Ovary (tissue), 9 donors: Measurements from ENCODE around the gene VEGFB. TPM values are rescaled to one million over a fixed set of nuclear protein-coding genes. Genes with fewer than 3 reads are reported as not detected.

ENCODE experiments used
- DNase-seq, 5 donors: peaks; one replicate each; pipeline ENCODE4 v3.0.0-alpha.2; 2019 to 2020
- H3K27ac ChIP-seq, 2 donors: fragments of 200-600 bp; one replicate each; pipeline versions ENCODE4 v1.5.1 to v1.8.0; 2019 to 2022
- H3K27me3 ChIP-seq: fragments of 200-600 bp; one replicate; pipeline ENCODE4 v1.8.0; 2022
- H3K36me3 ChIP-seq: fragments of 200-600 bp; sonication (generic); one replicate; pipeline ENCODE4 v1.5.1; 2019
- H3K4me1 ChIP-seq: one replicate; pipeline ENCODE4 v1.8.1; 2013; ENCODE audit warnings: mild to moderate bottlenecking, moderate library complexity; ENCODE audit not compliant: insufficient read depth
- H3K4me3 ChIP-seq: fragments of 200-600 bp; sonication (generic); one replicate; pipeline ENCODE4 v1.5.1; 2017
- H3K9me3 ChIP-seq, 2 donors: fragments of 200-600 bp in 1 of 2; sonication (generic) in 1 of 2; one replicate each; pipeline versions ENCODE4 v1.5.1 to v1.8.1; 2013 to 2019; ENCODE audit warnings: mild to moderate bottlenecking in 1 of 2, moderate library complexity in 1 of 2
- EP300 ChIP-seq: sonication (generic); formaldehyde crosslinking; IDR thresholded peaks from one replicate; pipeline ENCODE4 v1.6.1; 2017; ENCODE audit warnings: antibody characterized with exemption
- POLR2A ChIP-seq: fragments of 450-650 bp; IDR thresholded peaks from one replicate; pipeline ENCODE4 v1.6.1; 2017; ENCODE audit warnings: antibody characterized with exemption, mild to moderate bottlenecking, moderate library complexity
- WGBS, 3 donors: extraction: QIAGEN DNeasy Blood & Tissue Kit in 1 of 3; methylation state at CpG; one replicate each; pipeline versions ENCODE4 v1.1.5 to v1.1.7; 2013 to 2017; 5-methylcytosine and 5-hydroxymethylcytosine counted together
- intact Hi-C, 4 donors: fragments of 100-400 bp; cut with DNase I; formaldehyde crosslinking; loops; one replicate each; pipeline versions ENCODE4 v1.11.0 to v1.15.1; 2022 to 2023
- polyA plus RNA-seq, 2 donors: library from polyadenylated mRNA; stranded (reverse); fragments of 200-250 nt in 1 of 2; fragments of 350-450 nt in 1 of 2; fragmentation: Illumina TruSeq in 1 of 2; extraction: RNeasy Lipid Tissue Mini Kit (QIAGEN cat#74804) in 1 of 2; gene quantifications; one replicate each; pipeline ENCODE4 v1.2.3, GENCODE V29; 2013 to 2014
- total RNA-seq, 7 donors: library from RNA; depleted of rRNA in 2 of 7; stranded (reverse); fragments of >200 nt in 2 of 7; fragmentation: NEBNext Ultra II Directional in 3 of 7; extraction: Animal tissue kit (Norgen Biotek cat#: 25700) in 3 of 7; gene quantifications; one replicate each; pipeline versions ENCODE4 v1.1.0 to v1.2.4, GENCODE V29; 2016 to 2023
- TF ChIP-seq, protein P1 (sequence below), 3 donors: fragments of 450-650 bp in 2 of 3; fragments of 200-600 bp in 1 of 3; IDR thresholded peaks; one replicate each; pipeline versions ENCODE4 v1.5.1 to v1.8.0; 2016 to 2022; ENCODE audit warnings: antibody characterized with exemption in 3 of 3, mild to moderate bottlenecking in 1 of 3
- donor health status: DM: no; HTN: no; CAD: no; lungs with moderate emphysema.
- donor health status: DM: no; HTN: no; CAD: no.
- donor health status: Bipolar disorder and iron deficiency.
- donor health status: DM: yes; HTN: yes; CAD: no.
- donor health status: DM: no; HTN: no; CAD: no.
- donor health status: DM: yes; HTN: yes; CAD: no.

Gene VEGFB
- total and polyA plus RNA-seq, 9 donors, result 27.4 to 164 (median 124) TPM

DNA sequence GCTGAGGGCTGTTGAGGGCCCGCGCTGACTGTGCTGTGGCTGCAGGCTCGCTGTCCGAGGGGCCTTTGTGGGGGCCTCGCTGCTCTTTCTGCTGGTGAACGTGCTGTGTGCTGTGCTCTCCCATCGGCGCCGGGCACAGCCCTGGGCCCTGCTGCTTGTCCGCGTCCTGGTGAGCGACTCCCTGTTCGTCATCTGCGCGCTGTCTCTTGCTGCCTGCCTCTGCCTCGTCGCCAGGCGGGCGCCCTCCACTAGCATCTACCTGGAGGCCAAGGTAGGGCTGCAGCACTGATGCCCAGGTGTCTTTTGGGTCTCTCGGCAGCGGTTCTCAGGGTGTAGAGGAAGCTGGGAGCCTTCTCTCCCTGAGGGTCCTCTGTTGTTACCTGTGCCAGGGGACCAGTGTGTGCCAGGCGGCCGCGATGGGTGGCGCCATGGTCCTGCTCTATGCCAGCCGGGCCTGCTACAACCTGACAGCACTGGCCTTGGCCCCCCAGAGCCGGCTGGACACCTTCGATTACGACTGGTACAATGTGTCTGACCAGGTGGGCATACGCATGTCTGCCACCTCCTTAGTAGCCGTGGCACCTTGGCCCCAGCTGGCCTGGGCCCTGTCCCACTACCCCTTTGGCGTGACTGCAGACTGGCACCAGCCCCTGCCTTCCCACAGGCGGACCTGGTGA lies 53.4 kb downstream of the VEGFB start:
- Histone ChIP-seq H3K27me3 (no peaks in the 10 kb centered on the region), H3K4me1 (peaks cover 15% of the 10 kb centered on the region), H3K36me3 (no peaks in the 10 kb centered on the region), H3K9me3 (no peaks in the 10 kb centered on the region), H3K4me3 (no peak overlapping the region), H3K27ac (no peak overlapping the region)
- 91 to 94% (median 92%) methylated on average over 31 to 33 of the region's 33 CpGs for WGBS, 3 donors
- intact Hi-C loops, result loop anchor here in 1 of 4 donors (10.0 kb wide), 1 partner anchor 1777 kb away; no protein-coding TSS in a partner anchor
- peak in 1 of 5 donors; percentile 22 for DNase-seq
- TF ChIP-seq EP300, result no peak
- no peak for TF ChIP-seq POLR2A
- TF ChIP-seq, protein P1, sequence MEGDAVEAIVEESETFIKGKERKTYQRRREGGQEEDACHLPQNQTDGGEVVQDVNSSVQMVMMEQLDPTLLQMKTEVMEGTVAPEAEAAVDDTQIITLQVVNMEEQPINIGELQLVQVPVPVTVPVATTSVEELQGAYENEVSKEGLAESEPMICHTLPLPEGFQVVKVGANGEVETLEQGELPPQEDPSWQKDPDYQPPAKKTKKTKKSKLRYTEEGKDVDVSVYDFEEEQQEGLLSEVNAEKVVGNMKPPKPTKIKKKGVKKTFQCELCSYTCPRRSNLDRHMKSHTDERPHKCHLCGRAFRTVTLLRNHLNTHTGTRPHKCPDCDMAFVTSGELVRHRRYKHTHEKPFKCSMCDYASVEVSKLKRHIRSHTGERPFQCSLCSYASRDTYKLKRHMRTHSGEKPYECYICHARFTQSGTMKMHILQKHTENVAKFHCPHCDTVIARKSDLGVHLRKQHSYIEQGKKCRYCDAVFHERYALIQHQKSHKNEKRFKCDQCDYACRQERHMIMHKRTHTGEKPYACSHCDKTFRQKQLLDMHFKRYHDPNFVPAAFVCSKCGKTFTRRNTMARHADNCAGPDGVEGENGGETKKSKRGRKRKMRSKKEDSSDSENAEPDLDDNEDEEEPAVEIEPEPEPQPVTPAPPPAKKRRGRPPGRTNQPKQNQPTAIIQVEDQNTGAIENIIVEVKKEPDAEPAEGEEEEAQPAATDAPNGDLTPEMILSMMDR (IDR thresholded peaks at IDR 0.05), result no peak

DNA sequence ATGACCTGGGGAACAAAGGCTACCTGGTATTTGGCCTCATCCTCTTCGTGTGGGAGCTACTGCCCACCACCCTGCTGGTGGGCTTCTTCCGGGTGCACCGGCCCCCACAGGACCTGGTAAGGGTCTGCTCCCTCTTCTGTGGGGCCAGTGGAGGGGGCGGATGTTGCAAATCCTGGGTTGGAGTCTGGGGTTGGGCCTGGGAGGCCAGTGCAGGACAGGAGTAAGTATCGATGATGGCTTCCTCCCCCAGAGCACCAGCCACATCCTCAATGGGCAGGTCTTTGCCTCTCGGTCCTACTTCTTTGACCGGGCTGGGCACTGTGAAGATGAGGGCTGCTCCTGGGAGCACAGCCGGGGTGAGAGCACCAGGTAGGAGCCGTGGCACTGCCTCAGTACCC lies 54.0 kb downstream of the VEGFB start:
- intact Hi-C loops, result loop anchor here in 1 of 4 donors (10.0 kb wide), 1 partner anchor 1776 kb away; no protein-coding TSS in a partner anchor
- TF ChIP-seq EP300, result no peak
- TF ChIP-seq, protein P1 (IDR thresholded peaks at IDR 0.05), result no peak
- TF ChIP-seq POLR2A, result no peak
- Histone ChIP-seq H3K4me1 (peaks cover 14% of the 10 kb centered on the region), H3K36me3 (no peaks in the 10 kb centered on the region), H3K27ac (no peak overlapping the region), H3K9me3 (no peaks in the 10 kb centered on the region), H3K4me3 (no peak overlapping the region), H3K27me3 (no peaks in the 10 kb centered on the region)
- 84 to 90% (median 87%) methylated on average over 9 of the region's 9 CpGs for WGBS, 3 donors
- DNase-seq, result peak in 1 of 5 donors; percentile 17

Other genes starting within 250 kb of the VEGFB start
- gene OTUB1, start 248.1 kb upstream of the VEGFB start, total RNA-seq, result 10 to 100 TPM; 49.4 to 66.7 (median 50.7) TPM
- 10 to 100 TPM; 34.7 to 55.1 TPM for gene OTUB1, start 248.1 kb upstream of the VEGFB start, polyA plus RNA-seq
- gene FLRT1, start 198.7 kb upstream of the VEGFB start, total RNA-seq, result 1 to 10 TPM in 1 of 7 donors, under 1 TPM in 6; 0.23 to 1.2 (median 0.45) TPM
- under 1 TPM; 0.13 to 0.17 TPM for gene FLRT1, start 198.7 kb upstream of the VEGFB start, polyA plus RNA-seq
- 10 to 100 TPM; 24.9 to 50.2 (median 34.2) TPM for gene MACROD1, start 68.5 kb upstream of the VEGFB start, total RNA-seq
- gene MACROD1, start 68.5 kb upstream of the VEGFB start, polyA plus RNA-seq, result 10 to 100 TPM; 21.1 to 24.1 TPM
- gene STIP1, start 48.4 kb upstream of the VEGFB start, total RNA-seq, result 100 to 1,000 TPM in 4 of 7 donors, 10 to 100 TPM in 3; 56.8 to 178 (median 111) TPM
- 100 to 1,000 TPM in 1 of 2 donors, 10 to 100 TPM in 1; 48.4 to 238 TPM for gene STIP1, start 48.4 kb upstream of the VEGFB start, polyA plus RNA-seq
- 10 to 100 TPM in 2 of 7 donors, 1 to 10 TPM in 5; 3.7 to 19.7 (median 7.5) TPM for gene FERMT3, start 27.9 kb upstream of the VEGFB start, total RNA-seq
- gene FERMT3, start 27.9 kb upstream of the VEGFB start, polyA plus RNA-seq, result 1 to 10 TPM; 2.2 to 6.4 TPM
- 10 to 100 TPM; 23.4 to 41.4 (median 32.6) TPM for gene TRPT1, start 8.4 kb upstream of the VEGFB start, total RNA-seq
- 10 to 100 TPM; 16.6 to 37.4 TPM for gene TRPT1, start 8.4 kb upstream of the VEGFB start, polyA plus RNA-seq
- 10 to 100 TPM; 31.8 to 52.7 (median 42.2) TPM for gene NUDT22, start 8.3 kb upstream of the VEGFB start, total RNA-seq
- 10 to 100 TPM in 1 of 2 donors, 1 to 10 TPM in 1; 4.8 to 32.3 TPM for gene NUDT22, start 8.3 kb upstream of the VEGFB start, polyA plus RNA-seq
- gene DNAJC4, start 4.0 kb upstream of the VEGFB start, total RNA-seq, result 10 to 100 TPM; 25.0 to 62.2 (median 43.1) TPM
- gene DNAJC4, start 4.0 kb upstream of the VEGFB start, polyA plus RNA-seq, result 10 to 100 TPM; 28.8 to 69.1 TPM
- 10 to 100 TPM; 41.4 to 88.0 (median 49.5) TPM for gene FKBP2, start 6.5 kb downstream of the VEGFB start, total RNA-seq
- 100 to 1,000 TPM in 1 of 2 donors, 10 to 100 TPM in 1; 25.1 to 132 TPM for gene FKBP2, start 6.5 kb downstream of the VEGFB start, polyA plus RNA-seq
- 10 to 100 TPM; 27.8 to 71.3 (median 60.3) TPM for gene PPP1R14B, start 12.4 kb downstream of the VEGFB start, total RNA-seq
- gene PPP1R14B, start 12.4 kb downstream of the VEGFB start, polyA plus RNA-seq, result 10 to 100 TPM; 15.1 to 36.0 TPM
- gene PLCB3, start 16.9 kb downstream of the VEGFB start, total RNA-seq, result 10 to 100 TPM; 13.5 to 44.8 (median 29.9) TPM
- 10 to 100 TPM in 1 of 2 donors, 1 to 10 TPM in 1; 5.3 to 16.9 TPM for gene PLCB3, start 16.9 kb downstream of the VEGFB start, polyA plus RNA-seq
- gene BAD, start 50.1 kb downstream of the VEGFB start, total RNA-seq, result 100 to 1,000 TPM in 1 of 7 donors, 10 to 100 TPM in 6; 54.8 to 125 (median 63.6) TPM
- 10 to 100 TPM in 1 of 2 donors, 1 to 10 TPM in 1; 3.4 to 81.9 TPM for gene BAD, start 50.1 kb downstream of the VEGFB start, polyA plus RNA-seq
- 10 to 100 TPM in 6 of 7 donors, 1 to 10 TPM in 1; 9.1 to 30.9 (median 23.8) TPM for gene GPR137, start 51.3 kb downstream of the VEGFB start, total RNA-seq
- gene GPR137, start 51.3 kb downstream of the VEGFB start, polyA plus RNA-seq, result 10 to 100 TPM in 1 of 2 donors, 1 to 10 TPM in 1; 3.1 to 23.2 TPM
- not detected for gene KCNK4, start 56.7 kb downstream of the VEGFB start, total RNA-seq
- gene KCNK4, start 56.7 kb downstream of the VEGFB start, polyA plus RNA-seq, result not detected
- not detected for gene CATSPERZ, start 65.8 kb downstream of the VEGFB start, total RNA-seq
- not detected for gene CATSPERZ, start 65.8 kb downstream of the VEGFB start, polyA plus RNA-seq
- gene ESRRA, start 70.9 kb downstream of the VEGFB start, total RNA-seq, result 10 to 100 TPM in 6 of 7 donors, 1 to 10 TPM in 1; 9.2 to 17.4 (median 15.7) TPM
- 10 to 100 TPM in 1 of 2 donors, 1 to 10 TPM in 1; 2.3 to 11.9 TPM for gene ESRRA, start 70.9 kb downstream of the VEGFB start, polyA plus RNA-seq
- gene TRMT112, start 83.0 kb downstream of the VEGFB start, total RNA-seq, result 100 to 1,000 TPM; 207 to 432 (median 275) TPM
- 100 to 1,000 TPM; 272 to 383 TPM for gene TRMT112, start 83.0 kb downstream of the VEGFB start, polyA plus RNA-seq
- 100 to 1,000 TPM; 160 to 400 (median 192) TPM for gene PRDX5, start 83.5 kb downstream of the VEGFB start, total RNA-seq
- gene PRDX5, start 83.5 kb downstream of the VEGFB start, polyA plus RNA-seq, result 100 to 1,000 TPM; 272 to 334 TPM
- gene CCDC88B, start 105.6 kb downstream of the VEGFB start, total RNA-seq, result 1 to 10 TPM; 3.4 to 7.5 (median 3.5) TPM
- gene CCDC88B, start 105.6 kb downstream of the VEGFB start, polyA plus RNA-seq, result 1 to 10 TPM in 1 of 2 donors, under 1 TPM in 1; 0.95 to 3.6 TPM
- 10 to 100 TPM in 6 of 7 donors, 1 to 10 TPM in 1; 7.3 to 31.4 (median 16.9) TPM for gene RPS6KA4, start 124.6 kb downstream of the VEGFB start, total RNA-seq
- gene RPS6KA4, start 124.6 kb downstream of the VEGFB start, polyA plus RNA-seq, result 10 to 100 TPM in 1 of 2 donors, 1 to 10 TPM in 1; 4.0 to 12.1 TPM